NCI-H2196 (cell line): ENCODE data around the gene ZNHIT1.

Experiments used
- DNase-seq: peaks from one replicate; lab custom pipeline; 2025; ENCODE audit not compliant: unreplicated experiment; lab: John Stamatoyannopoulos, UW

Gene ZNHIT1

GRCh38 chr7:101217388-101218235 lies at the start of gene ZNHIT1, which contains the start of gene PLOD3:
Gene ZNHIT1, plus strand, starts transcription at chr7:101218165. Its CDS starts 31 bp downstream, at chr7:101218196.
Gene PLOD3, minus strand, starts transcription at chr7:101217581. Its CDS starts 307 bp downstream, at chr7:101217274.
- DNase-seq: peak; percentile 99

GRCh38 chr7:101168412-101169049 lies 49.4 kb upstream of the ZNHIT1 start:
- no peak for DNase-seq

- DNase-seq: no peak
These were observed 48.7 kb upstream of the ZNHIT1 start for GRCh38 chr7:101169110-101169837.

- DNase-seq: no peak
These were observed 48.0 kb upstream of the ZNHIT1 start for GRCh38 chr7:101169838-101170551.

- DNase-seq: no peak
These were observed 47.1 kb upstream of the ZNHIT1 start for GRCh38 chr7:101170617-101171441.

GRCh38 chr7:101171442-101171837 lies 46.5 kb upstream of the ZNHIT1 start:
- no peak for DNase-seq

GRCh38 chr7:101172005-101172853 lies 45.7 kb upstream of the ZNHIT1 start:
- DNase-seq: peak; percentile 84

GRCh38 chr7:101172854-101173751 lies 44.9 kb upstream of the ZNHIT1 start:
- DNase-seq: peak; percentile 96

- peak; percentile 73 for DNase-seq
These were observed 44.2 kb upstream of the ZNHIT1 start for GRCh38 chr7:101173752-101174244.

- no peak for DNase-seq
These were observed 43.6 kb upstream of the ZNHIT1 start for GRCh38 chr7:101174322-101174854.

- DNase-seq: no peak
These were observed 42.3 kb upstream of the ZNHIT1 start for GRCh38 chr7:101175664-101176063.

- peak; percentile 28 for DNase-seq
These were observed 40.3 kb upstream of the ZNHIT1 start for GRCh38 chr7:101177644-101178043.

GRCh38 chr7:101179117-101179516 lies 38.8 kb upstream of the ZNHIT1 start:
- peak; percentile 68 for DNase-seq

GRCh38 chr7:101179713-101180112 lies 38.3 kb upstream of the ZNHIT1 start:
- no peak for DNase-seq

GRCh38 chr7:101180130-101180755 lies 37.7 kb upstream of the ZNHIT1 start, which contains the start of gene NAT16:
Gene NAT16, minus strand, starts transcription at chr7:101180293. Its CDS starts 5,486 bp downstream, at chr7:101174807.
- no peak for DNase-seq

- no peak for DNase-seq
These were observed 32.6 kb upstream of the ZNHIT1 start for GRCh38 chr7:101185258-101185839.

GRCh38 chr7:101186194-101186593 lies 31.8 kb upstream of the ZNHIT1 start:
- no peak for DNase-seq
